H1 (cell line): Measurements from ENCODE around the gene ZBTB42. TPM values are rescaled to one million over a fixed set of nuclear protein-coding genes. Genes with fewer than 3 reads are reported as not detected.

Experiments
- CHD7 ChIP-seq: fragments of 300-600 bp; sonication (generic); IDR thresholded peaks from 2 replicates; pipeline ENCODE4 v1.7.1; 2012; ENCODE audit warnings: low read length, moderate library complexity, mild to moderate bottlenecking, inconsistent platforms; ENCODE audit not compliant: insufficient replicate concordance
- SIRT6 ChIP-seq: IDR thresholded peaks from one replicate; pipeline ENCODE4 v1.7.1; 2012; ENCODE audit warnings: low read length, inconsistent platforms
- TAF1 ChIP-seq: IDR thresholded peaks from 2 replicates; pipeline ENCODE4 v1.6.1; 2011; ENCODE audit warnings: mild to moderate bottlenecking, low read depth, low read length
- TAF7 ChIP-seq: optimal IDR thresholded peaks from 2 replicates; pipeline ENCODE3; 2011; ENCODE audit warnings: low read depth, mild to moderate bottlenecking, inconsistent platforms, low read length, moderate library complexity, borderline replicate concordance
- polyA plus RNA-seq, 7 experiments: library from polyadenylated mRNA; depleted of rRNA in 3 of 7; stranded (reverse) in 5 of 7; unstranded in 2 of 7; fragments of >200 nt in 5 of 7; fragments of 200-250 nt in 2 of 7; gene quantifications; 1 replicate in 5 of 7; 2 replicates in 1 of 7; 4 replicates in 1 of 7; pipeline versions ENCODE4 v1.2.1 to v1.2.3, GENCODE V29; 2011 to 2013; ENCODE audit warnings: missing spikeins in 2 of 7, mixed read lengths in 2 of 7
- total RNA-seq: library from RNA; stranded (reverse); fragmentation: NEBNext Ultra II Directional; extraction: Animal tissue kit (Norgen Biotek cat#: 25700); gene quantifications from 2 replicates; pipeline ENCODE4 v1.2.1, GENCODE V29; 2021

ZBTB42 gene
- total and polyA plus RNA-seq, 2 of the 8 experiments (the other 6 are each of a cell fraction or from before 2014, with no cell fraction given) = 2.8 to 3.1 TPM

- TF ChIP-seq CHD7 (no peak), SIRT6 (no peak), TAF7 (no peak), TAF1 (no peak)
Observed at GRCh38 chr14:104785708-104786080, 15.2 kb upstream of the ZBTB42 start (continued).
